Muscle of back (tissue), 11 donors: ENCODE results near the gene SLC13A4. TPM values are rescaled to one million over a fixed set of nuclear protein-coding genes. Genes with fewer than 3 reads are reported as not detected.
"Not testable (repeated sequence)": the region's sequence is repeated elsewhere in the genome, so short reads cannot be mapped to it uniquely, and the experiment has no call there.

Experiments
- DNase-seq, 3 donors: peaks; one replicate each; pipeline versions ENCODE4 v3.0.0 to v3.0.0-alpha.2; 2013
- polyA plus RNA-seq, 10 donors: library from polyadenylated mRNA; unstranded; fragments of 120-200 nt; gene quantifications; one replicate each; pipeline ENCODE4 v1.2.1, GENCODE V29; 2013; ENCODE audit not compliant: insufficient read length in 10 of 10

Gene SLC13A4
- polyA plus RNA-seq, 10 donors = 0.73 to 4.0 (median 1.4) TPM

GRCh38 chr7:135753616-135754413 is 25.8 kb upstream of the SLC13A4 start:
- no peak for DNase-seq

GRCh38 chr7:135748770-135749169 is 20.8 kb upstream of the SLC13A4 start, which contains the start of gene FAM180A:
Gene FAM180A (minus strand): TSS chr7:135748813. CDS start chr7:135748580, 233 bp downstream.
- peak; percentile 62 to 81 (median 69) for DNase-seq

DNA sequence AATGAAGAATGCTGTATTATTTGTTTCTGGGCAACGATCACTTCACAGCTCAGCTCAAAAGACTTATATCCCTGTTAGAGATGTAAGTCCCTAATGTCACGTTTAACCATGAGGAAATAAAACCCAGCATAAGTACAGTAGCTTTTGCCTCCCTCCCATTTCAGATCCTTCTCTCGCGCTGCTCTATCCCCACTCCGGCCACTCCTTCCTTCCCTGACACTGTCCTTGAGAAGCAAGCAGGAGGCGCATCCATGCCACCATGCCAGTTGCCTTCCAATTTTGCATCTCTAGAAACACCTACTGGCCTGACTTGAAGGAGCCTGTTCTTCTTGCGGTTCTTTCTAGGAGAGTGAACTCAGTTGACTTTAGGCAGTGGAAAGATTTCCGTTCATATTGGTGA is 19.4 kb upstream of the SLC13A4 start:
- DNase-seq = no peak

DNA sequence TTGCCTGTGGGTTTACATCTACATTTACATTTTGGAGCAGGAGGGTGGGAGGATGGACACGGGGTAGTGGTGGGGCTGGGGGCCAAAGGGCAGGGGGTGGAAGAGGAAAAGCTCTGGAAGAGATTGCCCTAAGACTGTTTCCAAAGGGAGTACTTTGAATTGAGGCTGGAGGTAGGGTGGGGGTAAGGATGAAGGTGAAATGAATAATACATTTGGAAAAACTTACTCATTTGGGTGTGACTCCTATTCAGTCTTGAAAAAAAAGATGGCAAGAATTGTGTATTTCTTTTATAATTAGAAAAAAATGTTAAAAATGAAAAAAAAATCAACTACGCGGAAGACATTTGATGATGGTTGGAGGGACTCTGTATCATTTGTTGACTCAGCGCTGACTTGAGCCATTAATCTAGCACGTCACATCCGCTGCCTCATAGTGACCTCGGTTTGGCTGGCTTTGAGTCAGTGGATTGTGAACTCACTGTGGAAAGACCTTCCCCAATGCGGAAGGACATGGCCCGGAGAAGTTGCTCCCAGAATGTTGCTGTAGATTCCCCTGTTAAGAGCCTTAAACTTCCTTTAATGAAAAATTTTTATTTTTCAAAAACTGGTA is 17.8 kb upstream of the SLC13A4 start:
- DNase-seq = peak; percentile 46 to 95 (median 49)

DNA sequence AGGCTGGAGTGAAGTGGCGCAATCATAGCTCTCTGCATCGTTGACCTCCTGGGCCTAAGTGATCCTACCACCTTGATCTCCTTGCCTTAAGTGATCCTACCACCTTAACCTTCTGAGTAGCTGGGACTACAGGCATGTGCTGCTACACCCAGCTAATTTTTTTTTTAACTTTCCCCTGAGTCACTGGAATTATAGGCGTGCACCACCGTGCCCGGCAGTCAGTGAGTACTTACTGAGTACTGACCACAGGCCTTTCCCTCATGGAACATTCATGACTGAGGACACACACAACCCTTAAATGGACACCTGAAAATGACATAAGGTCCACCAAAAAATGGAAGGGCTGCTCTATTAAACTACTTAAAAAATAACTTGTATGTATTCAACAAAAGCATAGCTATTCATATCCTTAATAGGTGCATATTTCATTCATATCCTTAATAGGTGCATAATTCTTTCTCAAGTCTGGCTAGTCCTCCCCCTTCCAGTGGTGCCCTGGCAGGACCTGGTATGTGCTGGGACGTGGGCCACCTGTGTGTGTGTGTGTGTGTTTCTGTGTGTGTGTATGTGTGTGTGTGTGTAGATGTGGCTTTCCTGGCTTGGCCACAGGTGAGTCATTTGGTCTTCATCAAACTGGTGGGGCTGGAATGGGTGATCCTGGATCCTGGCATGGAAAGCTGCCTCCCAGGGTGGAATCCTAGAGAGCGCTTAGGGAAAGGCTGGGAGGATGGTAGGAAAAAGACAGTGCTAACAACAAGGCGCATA is 17.1 kb upstream of the SLC13A4 start:
- no peak for DNase-seq

GRCh38 chr7:135743907-135744731 is 16.1 kb upstream of the SLC13A4 start:
- DNase-seq = peak; percentile 63 to 72 (median 63)

DNA sequence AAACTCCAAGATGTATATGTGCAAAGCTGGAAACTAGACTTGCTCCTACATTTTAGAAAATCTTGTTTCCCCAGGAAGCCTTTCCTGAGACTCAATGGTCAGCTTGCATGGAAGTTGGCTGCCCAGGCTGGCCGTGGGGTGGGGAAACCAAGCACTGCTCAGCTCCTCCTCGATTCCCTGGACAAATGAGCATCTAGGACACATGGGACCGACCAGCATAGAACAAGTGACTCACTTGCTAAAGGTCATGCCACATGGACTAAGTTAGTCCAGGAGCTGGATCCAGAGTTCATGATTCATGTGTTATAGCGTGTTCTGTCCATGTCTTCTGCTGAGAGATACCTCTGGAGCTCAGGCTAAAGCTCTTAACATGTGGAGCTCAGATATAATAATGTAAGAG is 14.4 kb upstream of the SLC13A4 start:
- DNase-seq = no peak

GRCh38 chr7:135741905-135742304 is 13.9 kb upstream of the SLC13A4 start:
- DNase-seq = no peak

- DNase-seq = no peak
Measured at GRCh38 chr7:135740889-135741288, 12.9 kb upstream of the SLC13A4 start.

DNA sequence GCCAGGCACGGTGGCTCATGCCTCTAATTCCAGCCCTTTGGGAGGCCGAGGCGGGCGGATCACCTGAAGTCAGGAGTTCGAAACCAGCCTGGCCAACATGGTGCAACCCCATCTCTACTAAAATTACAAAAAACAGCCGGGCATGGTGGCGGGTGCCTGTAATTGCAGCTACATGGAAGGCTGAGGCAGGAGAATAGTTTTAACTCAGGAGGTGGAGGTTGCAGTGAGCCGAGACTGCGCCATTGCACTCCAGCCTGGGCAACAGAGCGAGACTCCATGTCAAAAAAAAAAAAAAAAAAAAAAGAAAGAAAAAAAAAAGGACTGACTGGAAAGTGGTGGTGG is 9.3 kb upstream of the SLC13A4 start:
- DNase-seq = not testable (repeated sequence)

DNA sequence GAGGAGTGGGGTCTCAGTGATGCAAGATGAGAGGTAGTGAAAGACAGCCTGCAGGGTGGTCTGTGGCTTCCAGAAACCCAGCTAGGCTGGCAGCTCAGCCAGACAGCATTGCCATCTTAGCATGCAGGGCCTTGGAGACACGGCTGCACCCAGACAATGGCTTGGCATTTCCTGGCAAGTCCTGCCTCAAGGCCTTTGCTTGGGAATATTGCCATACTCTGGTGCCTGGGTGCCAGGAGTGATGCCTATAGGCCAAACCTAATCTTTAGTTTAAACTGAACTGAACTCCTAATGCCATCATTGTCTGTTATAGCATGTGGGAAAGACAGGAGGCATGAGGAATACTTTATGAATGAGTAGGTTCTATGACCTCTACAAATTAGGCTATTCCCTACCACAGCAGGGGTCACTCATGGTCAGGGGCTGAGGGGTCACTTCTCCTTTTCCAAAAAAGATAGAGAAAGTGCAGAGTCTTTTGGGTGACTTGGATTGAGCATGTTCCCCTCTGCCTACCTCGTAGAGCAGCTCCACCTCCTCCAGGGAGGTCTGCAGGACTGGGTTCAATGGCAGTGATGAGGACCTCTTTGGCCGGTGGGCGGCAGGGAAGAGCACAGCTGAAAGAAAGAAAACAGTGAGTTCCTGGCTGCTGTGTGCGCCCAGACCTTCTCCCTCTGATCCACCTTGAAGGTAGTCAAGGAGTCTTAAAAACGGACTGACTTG is 8.8 kb upstream of the SLC13A4 start:
- DNase-seq = no peak

GRCh38 chr7:135734343-135734689 is 6.3 kb upstream of the SLC13A4 start:
- DNase-seq = no peak

GRCh38 chr7:135733603-135734342 is 5.8 kb upstream of the SLC13A4 start:
- no peak for DNase-seq

- no peak for DNase-seq
Measured at GRCh38 chr7:135731131-135731530, 3.1 kb upstream of the SLC13A4 start.

GRCh38 chr7:135729230-135729629 is 1.2 kb upstream of the SLC13A4 start:
- no peak for DNase-seq

- no peak for DNase-seq
Measured at GRCh38 chr7:135726911-135727673, 894 bp downstream of the SLC13A4 start.

GRCh38 chr7:135726276-135726788 is 1.7 kb downstream of the SLC13A4 start:
- no peak for DNase-seq

DNA sequence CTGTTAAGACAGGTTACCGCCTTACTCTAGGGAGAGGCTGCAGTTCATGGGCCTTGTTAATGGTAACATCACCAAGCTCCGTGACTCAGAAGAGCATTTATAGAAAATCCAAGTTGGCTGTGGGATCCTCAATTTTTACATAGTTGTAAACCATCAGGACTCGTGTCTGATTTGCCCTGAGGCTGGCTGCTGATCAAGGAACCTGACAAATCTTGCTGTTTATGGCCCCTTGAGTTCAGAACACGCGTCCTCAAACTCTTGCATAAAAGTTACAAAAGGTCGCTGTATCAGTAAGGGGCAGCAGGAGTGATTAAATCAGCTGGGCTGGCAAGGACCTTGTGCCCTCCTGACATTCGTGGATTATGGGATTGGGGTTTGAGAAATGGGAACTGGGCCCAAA is 4.6 kb downstream of the SLC13A4 start:
- DNase-seq = no peak

DNA sequence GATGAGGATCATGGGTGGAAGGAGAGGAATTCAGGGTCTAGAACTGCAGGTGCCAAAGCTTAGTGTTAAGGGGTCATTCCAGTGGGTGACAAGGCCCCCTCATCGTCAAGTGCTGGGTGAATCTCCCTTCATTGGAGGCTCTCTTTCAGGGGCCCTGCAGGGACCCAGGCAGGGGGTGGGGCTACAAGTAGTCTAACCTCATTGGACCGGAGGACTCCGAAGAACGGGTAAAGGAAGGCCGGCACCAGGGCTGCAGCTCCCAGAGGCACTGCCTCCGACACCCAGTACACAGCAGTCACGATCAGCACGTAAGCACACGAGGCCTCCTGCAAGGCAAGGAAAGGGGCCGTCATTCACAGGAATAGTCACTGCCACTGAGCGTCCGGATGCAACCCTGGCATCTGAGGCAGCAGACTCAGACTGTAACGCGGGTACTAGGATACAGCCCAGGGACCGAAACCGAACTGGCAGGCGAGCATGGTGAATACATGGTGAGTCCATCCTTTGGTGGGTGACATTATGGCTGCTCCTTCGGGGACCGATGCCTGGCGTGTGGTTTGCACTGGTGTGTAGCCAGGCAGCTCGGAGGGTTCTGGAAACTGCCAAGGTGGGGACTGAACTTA is 6.7 kb downstream of the SLC13A4 start:
- no peak for DNase-seq
